ENCODE data around the gene MKX.
A peak's percentile ranks its signal among the peaks of the same experiment; 100 is the strongest.

Gene MKX

DNA sequence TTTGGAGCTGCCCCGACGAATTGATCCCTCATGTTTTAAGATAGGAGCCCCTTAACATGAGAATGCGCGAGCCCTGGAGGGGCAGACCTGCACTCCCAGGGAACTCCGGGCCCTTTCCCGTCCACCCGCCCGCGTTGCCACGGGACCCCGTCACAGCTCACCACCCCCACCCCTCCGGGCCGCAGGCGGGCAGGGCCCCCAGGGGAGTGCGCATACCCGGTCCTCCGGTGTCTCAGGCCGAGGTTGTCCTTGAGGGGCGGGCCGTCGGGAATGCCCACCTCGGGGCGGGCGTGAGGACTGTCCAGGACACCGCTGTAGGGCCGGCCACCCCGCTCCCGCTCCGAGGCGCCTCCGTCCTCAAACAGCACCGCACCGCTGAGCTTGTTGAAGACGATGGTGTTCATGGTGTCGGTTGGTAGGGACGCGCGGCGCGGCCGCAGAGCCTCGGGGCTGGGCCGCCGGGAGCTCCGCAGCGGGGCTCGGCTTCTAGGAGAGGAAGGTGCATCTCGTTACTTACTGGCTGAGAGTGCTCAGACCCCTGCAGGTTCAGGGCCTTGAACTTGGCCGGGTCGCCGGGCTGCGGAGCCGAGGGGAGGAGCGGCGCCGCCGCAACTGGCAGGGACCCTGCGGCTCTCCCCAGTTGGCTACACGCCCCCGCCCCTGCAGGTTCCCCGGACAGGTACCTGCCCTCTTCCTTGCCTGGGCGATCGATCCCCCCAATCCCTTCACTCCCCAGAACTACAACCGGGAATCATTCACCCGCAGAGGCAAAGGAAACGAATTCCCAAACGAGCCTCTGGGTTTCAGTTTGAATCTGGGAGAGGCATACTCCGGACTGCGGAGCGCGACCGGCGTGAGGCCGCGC is 2.4 kb downstream of the MKX start:
- peak overlapping the region; percentile 91 for H3K27ac ChIP-seq
- DNase-seq (ENCODE audit: low read depth, low spot score), result no peak

DNA sequence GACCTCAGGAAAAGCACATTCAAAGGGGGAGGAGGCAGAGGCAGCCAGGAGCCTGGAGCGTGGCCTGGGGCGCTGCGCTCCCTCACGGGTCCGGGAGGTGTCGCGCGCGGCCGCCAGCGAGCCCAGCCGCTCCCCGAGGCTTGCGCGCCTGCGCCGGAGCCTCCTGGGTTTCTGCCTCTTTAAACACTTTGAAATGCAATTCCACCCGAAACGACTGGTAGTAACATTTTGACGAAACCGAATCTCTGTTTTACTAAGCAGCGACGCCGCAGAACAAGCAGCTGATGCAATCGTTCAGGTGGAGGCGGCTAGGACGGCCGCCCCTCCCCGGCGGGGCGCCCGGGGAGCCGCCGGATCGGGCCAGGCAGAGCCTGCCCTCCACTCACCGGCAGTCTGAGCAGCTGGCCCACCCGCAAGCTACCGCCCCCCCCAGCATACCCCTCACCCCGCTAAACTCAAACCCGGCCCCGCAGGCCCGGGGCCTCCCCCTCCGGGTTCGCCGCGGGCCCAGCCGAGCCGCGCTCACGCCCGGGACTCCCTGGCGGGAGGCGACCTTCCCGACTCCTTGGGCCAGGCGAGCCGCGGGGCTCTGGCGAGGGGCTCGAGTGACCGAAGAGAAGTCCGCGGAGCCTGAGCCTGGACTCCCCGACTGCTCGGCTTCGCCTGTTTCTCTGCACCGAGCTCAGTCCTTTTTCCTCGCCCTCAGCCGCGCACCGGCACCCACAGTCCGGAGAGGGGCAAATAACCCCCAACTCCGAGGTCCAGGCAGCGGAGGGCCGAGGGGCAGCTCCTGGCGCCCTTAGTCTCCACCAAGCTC is 3.2 kb downstream of the MKX start:
- peak overlapping the region; percentile 91 for H3K27ac ChIP-seq

DNA sequence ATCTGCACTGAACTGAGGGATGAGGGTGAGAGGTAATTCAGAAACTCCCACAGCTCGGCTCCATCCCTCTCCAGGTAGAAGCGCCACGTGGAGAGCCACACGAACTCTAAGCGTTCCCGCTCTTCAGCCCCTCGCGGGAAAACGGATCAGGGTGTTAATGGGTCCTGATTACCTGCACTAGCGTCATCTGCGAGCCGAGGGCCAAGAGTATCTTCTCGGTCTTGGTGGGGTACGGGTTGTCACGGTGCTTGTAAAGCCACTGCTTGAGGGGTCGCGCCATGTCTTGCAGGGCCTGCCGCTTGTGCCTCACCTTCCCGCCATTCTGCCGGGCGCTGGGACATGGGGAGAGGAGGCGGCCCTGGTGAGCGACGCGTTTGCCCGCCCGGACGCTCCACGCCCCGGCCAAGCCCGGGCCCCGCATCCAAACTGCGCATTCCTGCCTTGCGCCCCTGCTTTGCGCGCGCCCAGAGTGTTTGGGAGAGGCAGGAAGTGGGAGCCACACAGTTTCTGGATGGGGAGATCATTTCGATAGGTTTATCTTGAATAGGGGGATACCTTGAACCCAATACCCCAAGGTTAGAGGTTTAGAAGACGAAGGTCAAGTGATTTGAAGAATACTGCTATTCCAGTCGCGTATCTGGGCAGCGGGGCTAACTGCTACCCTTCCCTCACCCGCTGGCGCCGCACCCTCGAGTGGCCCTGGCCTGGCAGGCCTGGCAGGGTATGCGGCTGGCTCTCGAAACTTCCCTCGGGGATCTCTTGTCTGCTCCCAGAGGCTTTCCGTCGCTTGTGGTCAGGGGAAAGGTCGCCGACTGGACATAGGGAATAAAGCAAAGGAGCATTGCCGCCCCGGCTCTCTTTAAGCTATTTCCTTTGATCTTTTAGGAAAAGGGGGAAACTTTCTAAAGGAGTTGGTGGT is 4.2 kb downstream of the MKX start:
- peak overlapping the region; percentile 91 for H3K27ac ChIP-seq
- no peak for DNase-seq (ENCODE audit: low read depth, low spot score)

More for the DNA sequence above, 3.2 kb downstream of the MKX start:
- no peak for DNase-seq (ENCODE audit: low read depth, low spot score)

DNA sequence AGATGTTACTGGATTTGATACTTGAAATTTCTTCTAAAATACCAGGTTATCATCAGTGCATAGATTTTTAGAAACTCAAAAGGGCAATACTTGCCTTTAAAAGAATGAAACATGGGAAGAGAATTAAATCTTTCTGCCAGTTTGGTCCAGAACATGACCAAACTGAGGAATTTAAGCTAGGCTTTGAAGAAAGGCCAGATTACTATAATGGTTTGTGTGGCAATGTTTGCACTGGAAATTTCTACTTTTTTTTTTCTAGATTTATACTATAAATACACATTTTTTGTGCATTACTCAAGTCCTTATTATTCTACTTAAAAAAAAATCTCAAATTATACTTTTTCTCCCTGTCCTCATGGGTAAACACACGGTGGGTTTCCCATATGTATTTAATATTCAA is 9.2 kb downstream of the MKX start:
- H3K27ac ChIP-seq, result no peak overlapping the region
- DNase-seq (ENCODE audit: low read depth, low spot score), result no peak

DNA sequence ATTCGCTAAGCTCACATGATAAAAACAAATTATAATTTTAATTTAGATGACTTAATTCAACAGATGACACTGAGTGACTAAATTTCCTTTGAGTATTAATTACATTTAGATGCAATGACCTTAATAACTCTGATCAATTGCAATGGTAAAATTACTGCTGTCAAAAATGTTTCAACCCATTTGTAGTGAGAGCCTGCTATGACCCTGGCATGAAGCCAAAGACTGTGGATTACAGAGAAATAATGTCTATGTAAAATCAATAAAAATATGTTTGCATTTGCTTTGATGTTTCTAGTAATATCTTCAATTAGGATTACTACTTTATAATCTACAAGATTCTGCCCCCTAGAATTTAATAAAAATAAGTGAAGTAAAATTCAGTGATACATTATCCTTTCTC is 15.6 kb downstream of the MKX start:
- no peak overlapping the region for H3K27ac ChIP-seq
- no peak for DNase-seq (ENCODE audit: low read depth, low spot score)

DNA sequence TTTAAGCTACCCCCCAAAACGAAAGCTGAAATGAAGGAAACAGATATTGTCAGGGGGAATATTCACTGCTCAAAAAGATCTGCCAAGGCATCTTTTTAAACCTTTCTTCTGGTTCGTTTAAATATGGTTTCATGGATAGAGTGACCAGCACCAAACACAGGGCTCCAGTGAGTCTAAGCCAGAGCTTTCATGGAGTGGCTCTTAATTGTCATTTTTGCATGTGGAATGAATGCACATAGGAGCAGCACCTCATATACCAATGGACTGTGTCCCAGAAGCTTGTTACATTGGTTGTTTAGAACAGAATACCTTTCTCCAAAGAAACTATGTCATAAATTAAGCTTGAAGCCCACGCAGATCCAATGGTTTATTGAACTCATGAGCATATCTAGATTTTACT is 17.3 kb downstream of the MKX start:
- no peak for DNase-seq (ENCODE audit: low read depth, low spot score)
- H3K27ac ChIP-seq, result no peak overlapping the region

DNA sequence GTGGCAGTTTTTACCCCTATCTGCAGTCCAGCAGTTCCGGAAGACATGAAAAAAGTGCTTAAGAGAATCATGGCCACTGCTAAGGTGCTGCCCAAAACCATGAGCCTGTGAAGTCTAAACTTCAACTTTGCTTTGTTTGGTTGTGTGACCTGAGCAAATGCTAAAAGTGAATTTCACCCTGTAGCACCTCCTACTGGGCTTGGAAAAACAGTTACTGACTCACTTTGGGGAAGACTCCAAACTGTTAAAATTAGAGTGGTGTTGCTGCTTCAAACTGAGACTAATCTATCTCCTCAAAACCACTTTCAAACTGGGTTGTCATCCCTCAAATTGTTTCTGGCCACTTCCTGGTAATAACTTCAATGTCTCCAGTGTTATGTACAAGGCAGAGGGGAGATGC is 21.3 kb downstream of the MKX start:
- no peak overlapping the region for H3K27ac ChIP-seq
- DNase-seq (ENCODE audit: low read depth, low spot score), result no peak

DNA sequence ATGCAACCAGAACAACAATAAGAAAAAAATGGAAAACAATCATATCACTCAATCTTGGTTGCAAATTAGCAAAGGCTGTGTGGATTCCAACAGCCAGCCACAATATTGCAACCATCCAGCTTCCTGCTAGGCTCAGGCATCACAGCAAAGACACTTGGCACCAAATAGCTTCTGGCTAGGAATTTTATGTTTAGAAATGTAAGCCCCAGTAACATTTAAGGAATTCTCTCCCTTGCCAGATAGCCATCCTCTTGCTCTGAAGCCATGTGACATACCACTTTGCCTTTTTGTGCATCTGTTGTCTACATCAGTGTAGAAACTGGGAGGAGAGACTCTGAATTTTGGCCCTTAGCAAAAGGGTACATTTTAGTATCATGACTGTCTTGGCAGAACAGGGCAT is 22.2 kb downstream of the MKX start:
- no peak for DNase-seq (ENCODE audit: low read depth, low spot score)

DNA sequence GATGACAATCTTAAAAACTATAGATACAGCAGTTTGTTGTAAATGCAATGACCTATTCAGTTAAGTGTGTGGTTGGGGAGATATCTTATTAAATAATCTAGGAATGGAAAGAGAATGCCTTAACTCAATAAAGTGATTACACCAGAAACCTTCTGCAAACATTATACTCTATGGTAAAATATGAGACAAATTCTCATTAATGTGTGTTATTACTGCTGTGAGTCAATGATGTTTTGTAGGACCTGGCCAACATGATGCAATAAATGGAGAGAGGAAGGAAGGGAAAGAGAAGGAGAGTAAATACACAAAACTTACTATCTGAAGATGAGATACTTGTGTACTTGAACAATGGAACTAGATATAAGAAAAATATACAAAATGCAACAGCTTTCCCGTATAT is 25.1 kb downstream of the MKX start:
- no peak overlapping the region for H3K27ac ChIP-seq
- DNase-seq (ENCODE audit: low read depth, low spot score), result no peak

More for the DNA sequence above, 22.2 kb downstream of the MKX start:
- no peak overlapping the region for H3K27ac ChIP-seq

DNA sequence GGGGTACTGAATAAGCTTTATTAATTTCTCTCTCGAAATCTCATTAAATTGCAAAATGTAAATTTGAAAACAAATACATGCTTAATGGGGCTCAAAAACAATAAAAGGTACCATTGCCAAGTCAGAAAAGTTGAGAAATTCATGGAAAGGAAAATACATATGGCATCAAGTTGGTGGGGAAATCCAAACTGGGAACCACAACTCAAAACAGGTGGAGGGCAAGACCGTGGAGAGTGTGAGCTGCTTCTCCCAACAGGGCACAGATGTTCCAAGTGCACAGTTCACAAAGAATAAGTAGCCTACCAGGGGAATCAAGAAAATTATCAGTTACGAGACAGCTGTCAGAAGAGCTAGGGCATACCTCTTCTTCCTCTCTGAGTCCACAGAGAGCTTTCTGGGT is 26.6 kb downstream of the MKX start:
- DNase-seq (ENCODE audit: low read depth, low spot score), result no peak
- no peak overlapping the region for H3K27ac ChIP-seq

DNA sequence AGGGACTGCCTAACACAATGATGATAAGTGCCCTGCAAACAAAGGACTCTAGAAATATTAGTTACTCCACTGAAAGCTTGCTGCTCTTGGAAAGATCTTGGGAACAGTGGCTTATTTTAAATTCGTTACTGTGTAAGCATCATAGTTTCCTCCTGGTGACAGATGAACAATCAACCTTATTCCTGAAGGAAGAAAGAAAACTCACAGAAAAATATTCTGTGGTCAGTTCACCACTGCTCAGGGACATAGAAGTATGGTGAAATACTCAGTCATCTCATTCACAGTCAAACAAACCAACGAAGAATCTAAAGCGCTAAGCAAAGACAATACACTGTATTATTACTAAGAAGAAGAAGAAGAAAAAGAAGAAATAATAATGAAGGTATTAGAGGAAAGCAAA is 27.8 kb downstream of the MKX start:
- no peak for DNase-seq (ENCODE audit: low read depth, low spot score)
- no peak overlapping the region for H3K27ac ChIP-seq

DNA sequence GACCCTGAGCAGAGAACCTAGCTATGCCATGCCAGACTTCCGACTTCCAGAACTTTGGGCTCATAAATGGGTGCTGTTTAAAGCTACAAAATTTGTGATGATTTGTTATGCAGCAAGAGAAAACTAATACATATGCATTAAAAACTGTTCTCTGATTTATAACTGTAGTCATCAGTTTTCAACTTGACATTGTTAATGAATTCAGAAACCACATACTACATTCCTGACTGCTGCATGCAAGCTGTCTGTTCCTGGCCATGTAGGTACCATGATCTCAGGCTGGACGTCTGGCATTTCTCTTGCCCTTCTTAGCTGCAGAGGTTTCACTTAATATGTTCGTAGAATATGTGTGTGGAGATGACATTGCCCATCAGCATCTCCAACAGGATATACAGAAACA is 28.4 kb downstream of the MKX start:
- H3K27ac ChIP-seq, result no peak overlapping the region
- DNase-seq (ENCODE audit: low read depth, low spot score), result no peak

DNA sequence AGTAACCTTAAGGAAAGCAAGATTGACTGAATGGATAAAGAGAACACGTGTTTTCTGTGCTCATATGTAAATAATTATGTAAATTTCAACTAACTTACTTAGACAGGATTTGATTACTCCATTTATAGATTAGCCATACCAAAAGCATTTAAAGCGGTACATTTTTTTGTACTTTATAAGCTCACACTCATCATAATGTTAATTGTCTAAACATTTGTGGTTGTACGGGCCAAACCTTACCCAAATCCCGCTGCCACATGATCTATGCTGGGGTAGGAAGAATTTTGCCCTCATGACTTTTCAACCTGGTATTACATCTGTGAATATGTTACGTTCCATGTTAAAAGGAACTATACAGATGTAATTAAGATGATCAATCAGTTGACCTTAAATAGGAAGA is 29.1 kb downstream of the MKX start:
- no peak overlapping the region for H3K27ac ChIP-seq
- DNase-seq (ENCODE audit: low read depth, low spot score), result no peak

DNA sequence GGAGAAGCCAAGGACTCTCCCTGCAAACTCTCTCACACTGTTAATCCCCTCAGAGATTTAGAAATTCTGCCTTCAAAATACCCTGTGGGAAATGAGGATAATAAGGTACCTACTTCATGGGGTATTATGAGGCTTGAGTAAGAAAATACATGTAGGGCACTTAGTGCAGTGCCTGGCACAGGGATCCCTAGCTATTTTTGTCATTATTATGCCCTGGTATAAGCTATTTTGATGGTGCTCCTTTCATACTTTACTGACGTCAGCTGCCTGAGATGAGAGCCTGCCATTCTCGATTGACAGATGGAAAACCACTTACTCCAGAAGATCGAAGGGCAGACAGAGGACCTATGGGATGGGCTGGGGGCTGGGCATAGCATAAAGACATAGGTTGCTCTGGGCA is 30.1 kb downstream of the MKX start:
- no peak for DNase-seq (ENCODE audit: low read depth, low spot score)
- H3K27ac ChIP-seq, result no peak overlapping the region

DNA sequence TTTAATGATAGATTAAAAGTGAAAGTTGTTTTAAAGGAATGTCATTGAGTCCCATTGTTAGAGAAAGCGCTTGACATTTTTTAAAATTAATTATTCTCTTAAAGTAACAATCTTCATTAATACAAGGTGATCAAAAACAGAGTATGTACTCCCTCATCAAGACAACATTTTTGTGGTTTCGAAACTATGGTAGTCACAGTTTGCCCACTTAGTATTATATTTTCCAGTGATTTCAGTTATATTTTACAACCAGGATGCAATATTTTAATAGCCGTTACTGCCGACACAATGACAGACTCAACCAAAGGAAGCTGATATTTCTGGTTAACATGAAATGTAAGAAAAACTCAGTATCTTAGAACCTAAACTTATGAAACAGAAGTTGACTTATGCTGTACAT is 31.3 kb downstream of the MKX start:
- no peak overlapping the region for H3K27ac ChIP-seq
- DNase-seq (ENCODE audit: low read depth, low spot score), result no peak

DNA sequence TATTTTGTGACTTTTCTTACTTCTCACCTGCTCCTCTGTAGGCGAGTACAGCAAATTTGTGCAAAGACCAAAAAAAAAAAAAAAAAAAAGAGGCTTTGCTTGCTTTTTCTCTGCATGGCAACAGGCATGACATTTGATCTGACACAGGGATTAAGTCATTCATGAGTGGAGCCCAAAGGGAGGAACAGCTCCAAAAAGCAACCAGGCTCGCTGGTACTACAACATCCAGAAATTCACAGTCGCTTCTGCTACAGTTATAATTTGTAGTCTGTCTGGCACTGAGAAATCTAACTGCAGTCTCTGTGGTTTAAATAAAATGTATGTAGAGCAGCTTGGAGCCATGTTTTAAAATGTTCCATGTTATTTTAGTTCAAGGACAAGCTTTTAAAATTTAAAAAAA is 31.7 kb downstream of the MKX start:
- no peak for DNase-seq (ENCODE audit: low read depth, low spot score)
- H3K27ac ChIP-seq, result no peak overlapping the region

DNA sequence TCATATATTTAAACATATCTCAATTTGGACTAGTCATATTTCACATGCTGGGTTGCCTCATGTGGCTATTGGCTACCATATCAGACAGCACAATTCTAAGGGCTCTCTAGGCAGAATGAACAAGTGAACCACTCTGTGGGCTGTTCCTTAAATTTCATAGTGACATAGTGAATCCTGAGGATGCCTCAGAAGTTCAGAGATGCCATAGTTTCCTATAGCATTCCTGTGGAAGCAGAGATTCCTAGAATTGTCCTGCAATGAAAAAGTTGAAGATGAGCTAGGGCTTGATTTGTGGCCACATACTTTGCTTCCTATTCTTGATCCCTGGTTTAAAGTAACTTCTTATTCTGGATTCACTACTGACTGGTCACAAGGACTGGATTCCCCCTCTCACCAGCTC is 35.6 kb downstream of the MKX start:
- H3K27ac ChIP-seq, result no peak overlapping the region
- no peak for DNase-seq (ENCODE audit: low read depth, low spot score)

DNA sequence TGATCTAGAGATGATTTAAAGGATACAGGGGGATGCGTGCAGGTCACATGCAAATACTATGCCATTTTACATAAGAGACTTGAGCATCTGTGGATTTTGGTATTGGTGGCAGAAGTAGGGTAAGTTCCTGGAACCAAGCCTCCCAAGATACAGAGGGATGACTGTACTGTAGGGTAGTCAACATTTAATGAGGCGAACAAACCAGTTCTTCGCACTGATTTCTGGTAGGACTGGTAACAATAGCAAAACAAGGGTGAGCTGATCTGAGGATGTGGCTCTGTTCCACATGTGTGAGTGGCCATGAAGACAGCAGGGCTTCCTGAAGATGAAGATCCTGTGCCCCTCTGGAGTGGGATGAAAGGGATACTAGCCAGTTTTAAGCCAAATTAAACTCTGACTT is 36.3 kb downstream of the MKX start:
- no peak overlapping the region for H3K27ac ChIP-seq
- peak; percentile 12 for DNase-seq (ENCODE audit: low read depth, low spot score)

DNA sequence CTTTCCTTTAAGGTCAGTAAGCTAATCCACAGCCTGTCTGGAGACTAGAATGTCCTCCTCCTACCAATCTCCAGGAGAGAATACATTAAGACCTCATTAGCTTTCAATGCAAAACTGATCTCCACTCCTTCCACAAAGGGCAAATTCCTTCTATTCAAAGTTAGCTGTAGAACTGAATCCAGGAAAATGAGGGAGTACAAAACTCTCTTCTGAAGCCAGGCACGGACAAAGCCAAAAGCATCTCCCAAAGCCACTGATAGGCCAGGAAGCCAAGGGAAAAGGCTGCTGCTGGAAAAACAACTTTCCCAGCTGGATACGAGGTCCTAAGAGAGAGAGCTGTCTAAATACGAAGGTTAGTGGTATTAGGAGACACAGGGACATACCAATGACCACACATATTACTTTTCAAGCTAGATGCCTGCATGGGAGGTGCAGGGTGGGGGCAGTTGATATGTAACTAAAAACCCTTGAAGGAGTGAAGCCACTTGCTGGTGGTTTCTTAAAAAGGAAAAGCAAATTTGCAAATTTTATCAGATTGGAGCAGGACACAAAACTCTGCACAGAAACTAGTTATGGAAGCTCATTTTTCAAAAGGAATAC is 43.6 kb downstream of the MKX start:
- no peak for DNase-seq (ENCODE audit: low read depth, low spot score)
- no peak overlapping the region for H3K27ac ChIP-seq

DNA sequence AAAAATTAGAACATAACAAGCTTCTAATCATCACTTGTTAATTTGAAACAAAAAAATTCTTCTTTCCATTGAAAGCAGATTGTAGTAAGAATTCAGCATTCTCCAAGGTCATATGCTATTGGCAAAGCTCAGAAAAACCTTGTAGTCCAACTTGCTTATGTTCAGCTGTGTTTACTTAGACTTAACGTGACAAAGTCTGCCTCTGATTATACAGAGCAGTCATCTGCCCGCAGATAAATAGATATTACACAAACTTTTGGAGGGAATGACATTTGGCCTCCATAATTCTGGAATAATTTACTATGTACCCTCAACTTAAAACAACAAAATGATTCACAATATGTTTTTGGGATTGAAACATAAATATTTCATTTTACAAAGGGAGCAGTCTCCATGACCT is 45.8 kb downstream of the MKX start:
- DNase-seq (ENCODE audit: low read depth, low spot score), result no peak
- H3K27ac ChIP-seq, result no peak overlapping the region
